DND-41 (cell line): ENCODE results near the gene TBC1D22A.

Experiments
- ATAC-seq: fragments of 200-7000 bp; cut with Tn5 transposase; 3 replicates; pipeline ENCODE4 v1.9.1; 2021; ENCODE audit warnings: low read depth; ENCODE audit not compliant: insufficient read depth
- DNase-seq: peaks from one replicate; pipeline ENCODE4 v3.0.0-alpha.2; 2020
- H2AFZ ChIP-seq: 2 replicates; pipeline ENCODE4 v1.6.0; 2012; ENCODE audit warnings: low read depth, low read length
- H3K27ac ChIP-seq: 2 replicates; pipeline ENCODE4 v1.5.1; 2012; ENCODE audit warnings: low read length, inconsistent platforms
- H3K27me3 ChIP-seq: fragments of 200-600 bp; sonication (generic); 2 replicates; pipeline ENCODE4 v1.6.0; 2012; ENCODE audit warnings: low read length, mild to moderate bottlenecking, inconsistent platforms; ENCODE audit not compliant: insufficient read depth, poor library complexity
- H3K36me3 ChIP-seq: 2 replicates; pipeline ENCODE4 v1.5.1; 2012; ENCODE audit warnings: low read length, inconsistent platforms; ENCODE audit not compliant: insufficient read depth
- H3K4me1 ChIP-seq: 2 replicates; pipeline ENCODE4 v1.5.1; 2012; ENCODE audit warnings: mild to moderate bottlenecking, low read length; ENCODE audit not compliant: insufficient read depth
- H3K4me2 ChIP-seq: 2 replicates; pipeline ENCODE4 v1.6.0; 2012; ENCODE audit warnings: mild to moderate bottlenecking, moderate library complexity, low read length, inconsistent platforms; ENCODE audit not compliant: insufficient read depth
- H3K4me3 ChIP-seq, 2 experiments: fragments of 200-600 bp in 1 of 2; shearing (Covaris generic) in 1 of 2; 2 replicates each; pipeline ENCODE4 v1.5.1; 2012 to 2016; ENCODE audit warnings: inconsistent platforms in 2 of 2, low read length in 2 of 2, mild to moderate bottlenecking in 2 of 2, low read depth in 1 of 2, moderate library complexity in 1 of 2
- H3K79me2 ChIP-seq: 2 replicates; pipeline ENCODE4 v1.6.0; 2012; ENCODE audit warnings: low read length, inconsistent platforms; ENCODE audit not compliant: insufficient read depth
- H3K9ac ChIP-seq: 2 replicates; pipeline ENCODE4 v1.6.0; 2012; ENCODE audit warnings: low read depth, mild to moderate bottlenecking, inconsistent platforms, low read length, moderate library complexity
- H3K9me3 ChIP-seq: 2 replicates; pipeline ENCODE4 v1.5.1; 2012; ENCODE audit warnings: low read length, moderate library complexity, mild to moderate bottlenecking, inconsistent platforms; ENCODE audit not compliant: insufficient read depth, severe bottlenecking
- H4K20me1 ChIP-seq: 2 replicates; pipeline ENCODE4 v1.6.0; 2012; ENCODE audit warnings: low read length; ENCODE audit not compliant: insufficient read depth
- CTCF ChIP-seq: IDR thresholded peaks from 2 replicates; pipeline ENCODE4 v1.5.1; 2012; ENCODE audit warnings: borderline replicate concordance, low read length, moderate library complexity, mild to moderate bottlenecking; ENCODE audit not compliant: poor library complexity, severe bottlenecking; ENCODE audit errors: extremely low read depth
- EZH2 ChIP-seq: IDR thresholded peaks from 3 replicates; pipeline ENCODE4 v1.6.1; 2012; ENCODE audit warnings: borderline replicate concordance, low read depth, mild to moderate bottlenecking, moderate library complexity, low read length, inconsistent platforms; ENCODE audit not compliant: severe bottlenecking

Gene TBC1D22A

DNA sequence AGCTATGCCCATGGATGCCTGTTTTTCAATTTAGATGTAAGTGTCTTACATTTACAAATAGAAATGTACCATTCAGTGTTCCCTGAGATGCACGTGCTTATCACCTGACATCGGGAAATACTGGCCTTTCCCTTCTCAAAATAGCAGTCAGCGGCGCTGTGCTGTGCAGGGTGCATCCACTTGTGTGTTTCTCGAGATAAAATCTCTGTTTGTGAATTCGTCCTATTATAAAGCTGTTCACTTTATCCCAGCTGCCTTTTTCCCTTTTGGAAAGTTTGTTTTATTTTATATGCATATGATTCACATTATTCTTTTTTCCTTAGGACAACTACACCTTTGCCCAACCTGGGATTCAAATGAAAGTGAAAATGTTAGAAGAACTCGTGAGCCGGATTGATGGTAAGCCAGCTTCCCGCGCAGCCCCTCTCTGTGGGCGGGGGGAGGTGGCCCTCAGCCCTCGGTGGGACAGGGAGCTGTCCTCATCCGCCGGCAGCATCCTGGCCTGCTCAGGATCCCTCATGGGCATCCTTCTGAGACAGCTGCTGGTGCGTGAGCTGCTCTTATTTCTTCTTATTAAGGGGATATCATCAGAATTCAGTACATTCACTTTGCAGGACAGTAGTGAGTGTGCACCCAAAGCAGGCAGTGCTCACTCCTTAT lies 235.0 kb downstream of the TBC1D22A start:
- Histone ChIP-seq H3K79me2 (no peaks in the 10 kb centered on the region), H3K4me1 (no peaks in the 10 kb centered on the region), H3K9ac (no peak overlapping the region), H3K9me3 (no peaks in the 10 kb centered on the region), H3K36me3 (peaks cover 10% of the 10 kb centered on the region), H3K27me3 (no peaks in the 10 kb centered on the region), H4K20me1 (no peaks in the 10 kb centered on the region), H2AFZ (no peak overlapping the region), H3K27ac (no peak overlapping the region), H3K4me2 (no peak overlapping the region), H3K4me3 (no peak overlapping the region)
- TF ChIP-seq CTCF (no peak), EZH2 (no peak)
- ATAC-seq = no peak
- no peak for DNase-seq

DNA sequence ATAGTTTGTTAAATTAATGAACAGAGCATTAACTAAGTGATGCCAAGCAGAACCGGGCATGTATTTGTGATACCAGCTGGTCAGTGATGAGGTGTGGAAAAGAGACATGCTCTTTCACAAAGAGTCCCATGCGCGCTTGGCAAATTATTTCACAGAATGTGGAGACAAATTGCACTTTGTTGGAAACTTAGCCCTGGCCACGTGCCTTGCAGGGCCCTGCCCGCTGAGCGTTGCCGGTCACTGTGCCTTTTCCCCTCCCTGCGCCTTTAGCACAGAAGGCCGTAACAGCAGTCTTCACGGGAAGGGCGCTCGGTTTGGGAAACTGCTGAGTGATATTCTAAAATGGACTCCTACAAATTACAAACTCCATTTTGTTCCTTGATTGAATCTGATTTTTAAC lies 235.9 kb downstream of the TBC1D22A start:
- Histone ChIP-seq H3K9ac (no peak overlapping the region), H3K4me3 (no peak overlapping the region), H4K20me1 (no peaks in the 10 kb centered on the region), H3K27me3 (no peaks in the 10 kb centered on the region), H3K4me1 (no peaks in the 10 kb centered on the region), H3K27ac (no peak overlapping the region), H2AFZ (no peak overlapping the region), H3K9me3 (no peaks in the 10 kb centered on the region), H3K79me2 (no peaks in the 10 kb centered on the region), H3K36me3 (peaks cover 12% of the 10 kb centered on the region), H3K4me2 (no peak overlapping the region)
- TF ChIP-seq CTCF (no peak), EZH2 (no peak)
- ATAC-seq = no peak
- DNase-seq = no peak

GRCh38 chr22:47000256-47000655 lies 237.8 kb downstream of the TBC1D22A start:
- no peaks in the 10 kb centered on the region for H3K4me1 ChIP-seq
- no peaks in the 10 kb centered on the region for H3K9me3 ChIP-seq
- no peak overlapping the region for H2AFZ ChIP-seq
- DNase-seq (no peak), ATAC-seq (no peak)
- no peak overlapping the region for H3K27ac ChIP-seq
- TF ChIP-seq EZH2 = no peak
- TF ChIP-seq CTCF = no peak
- no peak overlapping the region for H3K9ac ChIP-seq
- H3K27me3 ChIP-seq = no peaks in the 10 kb centered on the region
- no peak overlapping the region for H3K4me3 ChIP-seq
- H4K20me1 ChIP-seq = no peaks in the 10 kb centered on the region
- no peaks in the 10 kb centered on the region for H3K79me2 ChIP-seq
- peaks cover 31% of the 10 kb centered on the region for H3K36me3 ChIP-seq
- H3K4me2 ChIP-seq = no peak overlapping the region
